H1 (cell line): ENCODE data around the gene IZUMO2. TPM values are rescaled to one million over a fixed set of nuclear protein-coding genes. Genes with fewer than 3 reads are reported as not detected.

ENCODE experiments used
- CHD7 ChIP-seq: fragments of 300-600 bp; sonication (generic); IDR thresholded peaks from 2 replicates; pipeline ENCODE4 v1.7.1; 2012; ENCODE audit warnings: low read length, moderate library complexity, mild to moderate bottlenecking, inconsistent platforms; ENCODE audit not compliant: insufficient replicate concordance
- RAD21 ChIP-seq, 2 experiments: IDR thresholded peaks in 1 of 2; conservative IDR thresholded peaks in 1 of 2; 2 replicates each; pipeline ENCODE4 v1.6.1; 2011; ENCODE audit warnings: low read depth in 2 of 2, low read length in 2 of 2, improper control_type of control experiment in 1 of 2, inconsistent platforms in 1 of 2, mild to moderate bottlenecking in 1 of 2, moderate library complexity in 1 of 2
- TCF12 ChIP-seq: IDR thresholded peaks from 2 replicates; pipeline ENCODE4 v1.6.1; 2011; ENCODE audit warnings: low read depth, mild to moderate bottlenecking, low read length
- YY1 ChIP-seq: IDR thresholded peaks from 2 replicates; pipeline ENCODE4 v1.6.1; 2011; ENCODE audit warnings: low read depth, mild to moderate bottlenecking, low read length
- polyA plus RNA-seq, 7 experiments: library from polyadenylated mRNA; depleted of rRNA in 3 of 7; stranded (reverse) in 5 of 7; unstranded in 2 of 7; fragments of >200 nt in 5 of 7; fragments of 200-250 nt in 2 of 7; gene quantifications; 1 replicate in 5 of 7; 2 replicates in 1 of 7; 4 replicates in 1 of 7; pipeline versions ENCODE4 v1.2.1 to v1.2.3, GENCODE V29; 2011 to 2013; ENCODE audit warnings: missing spikeins in 2 of 7, mixed read lengths in 2 of 7
- total RNA-seq: library from RNA; stranded (reverse); fragmentation: NEBNext Ultra II Directional; extraction: Animal tissue kit (Norgen Biotek cat#: 25700); gene quantifications from 2 replicates; pipeline ENCODE4 v1.2.1, GENCODE V29; 2021

Gene IZUMO2
- total and polyA plus RNA-seq, 2 of the 8 experiments (the other 6 are each of a cell fraction or from before 2014, with no cell fraction given): 1.7 to 1.9 TPM

- no peak for TF ChIP-seq CHD7
- TF ChIP-seq RAD21 (IDR thresholded peaks at IDR 0.05 in 1 of 2, conservative IDR thresholded peaks at IDR 0.05 in 1 of 2; ENCODE audit: low read depth in 2 of 2, low read length in 2 of 2): no peak
- no peak for TF ChIP-seq YY1
- TF ChIP-seq TCF12: no peak
- TF ChIP-seq, all 59 proteins: peak for 0
These were observed 24.9 kb upstream of the IZUMO2 start (continued) for GRCh38 chr19:50187937-50188336.
